HAP-1 (cell line): ENCODE data around the gene OSBPL5.

Experiments used
- DNase-seq, 2 experiments: peaks; one replicate each; pipeline ENCODE4 v3.0.0-alpha.2; 2016 to 2020; ENCODE audit warnings: low spot score in 2 of 2
- H3K27me3 ChIP-seq: fragments of 250-450 bp; sonication (Bioruptor Pico); 2 replicates; pipeline ENCODE4 v1.5.1; 2020; ENCODE audit warnings: low read depth, mild to moderate bottlenecking, moderate library complexity
- H3K36me3 ChIP-seq: fragments of 250-450 bp; sonication (Bioruptor Pico); replicated peaks from 2 replicates; pipeline ENCODE4 v1.5.1; 2020; ENCODE audit warnings: mild to moderate bottlenecking
- H3K4me1 ChIP-seq: fragments of 250-450 bp; sonication (Bioruptor Pico); 2 replicates; pipeline ENCODE4 v1.5.1; 2020; ENCODE audit warnings: mild to moderate bottlenecking
- H3K4me3 ChIP-seq: fragments of 250-450 bp; sonication (Bioruptor Pico); 2 replicates; pipeline ENCODE4 v1.5.1; 2020; ENCODE audit warnings: mild to moderate bottlenecking, moderate library complexity
- H3K9me3 ChIP-seq: fragments of 250-450 bp; sonication (Bioruptor Pico); 2 replicates; pipeline ENCODE4 v1.5.1; 2020; ENCODE audit warnings: mild to moderate bottlenecking, moderate library complexity
- in situ Hi-C: fragments of 300-500 bp; cut with MboI; formaldehyde crosslinking; loops from 3 replicates; pipeline ENCODE4 v1.14.3; 2020; ENCODE audit warnings: low sequenced_read_pairs, inconsistent platforms, mixed read lengths

Gene OSBPL5

DNA sequence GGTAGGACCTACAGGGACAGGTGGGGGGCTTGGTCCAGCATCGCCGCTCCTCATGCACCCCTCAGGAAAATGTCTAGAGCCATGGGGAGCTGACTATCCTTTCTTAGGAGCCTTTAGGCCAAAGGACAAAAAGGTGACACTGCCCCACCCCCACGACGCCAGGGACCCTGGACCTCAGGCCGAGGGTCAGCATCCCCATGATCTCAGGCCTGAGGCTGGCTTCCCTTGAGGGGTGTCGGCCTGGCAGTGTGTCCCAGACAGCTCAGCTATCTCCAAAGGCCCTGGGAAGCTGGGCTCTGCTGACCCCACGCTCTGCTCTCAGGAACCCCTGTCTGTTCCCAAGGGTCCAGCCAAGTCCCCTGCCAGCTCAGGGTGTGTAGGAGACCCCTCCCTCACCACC, 37.2 kb upstream of the OSBPL5 start:
- in situ Hi-C loops: no loop called here
- Histone ChIP-seq H3K4me3 (no peak overlapping the region), H3K4me1 (no peaks in the 10 kb centered on the region), H3K36me3 (no peaks in the 10 kb centered on the region), H3K9me3 (no peaks in the 10 kb centered on the region), H3K27me3 (peaks cover 43% of the 10 kb centered on the region)
- DNase-seq: no peak

DNA sequence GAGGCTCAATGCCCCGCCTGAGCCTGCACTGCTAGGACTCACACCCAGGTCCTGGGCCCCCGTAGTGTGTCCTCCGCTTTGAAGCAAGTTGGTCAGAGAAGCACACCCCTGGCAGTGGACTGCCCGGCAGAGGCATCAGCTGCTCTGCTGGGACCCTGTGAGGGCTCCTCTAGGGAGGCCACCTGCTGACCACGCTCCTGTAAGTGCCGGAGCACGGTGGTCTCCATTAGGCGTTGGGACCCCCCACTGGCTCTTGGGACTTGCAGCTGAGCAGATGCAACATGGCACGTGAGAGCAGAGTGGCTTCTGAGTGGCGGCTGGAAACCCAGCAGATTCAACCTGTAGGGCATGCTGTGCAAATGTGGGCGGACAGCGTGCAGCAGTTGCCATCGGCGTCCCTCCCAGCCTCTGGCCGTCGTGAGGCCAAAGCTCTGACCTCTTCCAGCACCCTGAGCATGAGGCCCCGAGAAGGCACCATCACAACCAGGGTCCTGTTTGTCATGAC, 36.6 kb upstream of the OSBPL5 start:
- peaks cover 43% of the 10 kb centered on the region for H3K27me3 ChIP-seq
- H3K4me1 ChIP-seq: no peaks in the 10 kb centered on the region
- peak in 1 of 2 experiments; percentile 6 for DNase-seq
- in situ Hi-C loops: no loop called here
- no peaks in the 10 kb centered on the region for H3K9me3 ChIP-seq
- H3K4me3 ChIP-seq: no peak overlapping the region
- no peaks in the 10 kb centered on the region for H3K36me3 ChIP-seq

DNA sequence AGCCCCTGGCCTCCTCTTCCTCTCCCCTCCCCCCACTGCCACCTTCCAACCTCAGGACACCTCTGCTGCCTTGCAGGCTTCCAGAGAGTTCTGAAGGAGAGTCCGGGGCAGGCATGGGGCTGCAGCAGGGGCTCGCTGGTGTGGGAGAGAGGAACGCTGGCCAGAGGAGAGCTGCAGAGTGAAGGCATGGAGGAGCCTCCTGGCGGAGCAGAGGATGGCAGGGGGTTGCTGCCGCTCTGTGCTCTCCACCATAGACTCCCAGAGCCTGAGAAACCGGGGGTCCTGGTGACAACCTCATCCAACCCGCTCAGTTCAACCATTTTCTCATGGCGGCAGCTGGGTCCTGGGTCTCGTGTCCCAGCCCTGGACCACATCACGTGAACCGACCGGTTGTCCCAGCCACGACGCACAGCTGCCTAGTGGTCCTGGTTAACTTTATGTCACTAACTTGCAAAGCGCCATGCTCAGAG, 36.0 kb upstream of the OSBPL5 start:
- H3K9me3 ChIP-seq: no peaks in the 10 kb centered on the region
- no peak for DNase-seq
- H3K4me1 ChIP-seq: no peaks in the 10 kb centered on the region
- H3K27me3 ChIP-seq: peaks cover 43% of the 10 kb centered on the region
- in situ Hi-C loops: no loop called here
- no peak overlapping the region for H3K4me3 ChIP-seq
- H3K36me3 ChIP-seq: no peaks in the 10 kb centered on the region

DNA sequence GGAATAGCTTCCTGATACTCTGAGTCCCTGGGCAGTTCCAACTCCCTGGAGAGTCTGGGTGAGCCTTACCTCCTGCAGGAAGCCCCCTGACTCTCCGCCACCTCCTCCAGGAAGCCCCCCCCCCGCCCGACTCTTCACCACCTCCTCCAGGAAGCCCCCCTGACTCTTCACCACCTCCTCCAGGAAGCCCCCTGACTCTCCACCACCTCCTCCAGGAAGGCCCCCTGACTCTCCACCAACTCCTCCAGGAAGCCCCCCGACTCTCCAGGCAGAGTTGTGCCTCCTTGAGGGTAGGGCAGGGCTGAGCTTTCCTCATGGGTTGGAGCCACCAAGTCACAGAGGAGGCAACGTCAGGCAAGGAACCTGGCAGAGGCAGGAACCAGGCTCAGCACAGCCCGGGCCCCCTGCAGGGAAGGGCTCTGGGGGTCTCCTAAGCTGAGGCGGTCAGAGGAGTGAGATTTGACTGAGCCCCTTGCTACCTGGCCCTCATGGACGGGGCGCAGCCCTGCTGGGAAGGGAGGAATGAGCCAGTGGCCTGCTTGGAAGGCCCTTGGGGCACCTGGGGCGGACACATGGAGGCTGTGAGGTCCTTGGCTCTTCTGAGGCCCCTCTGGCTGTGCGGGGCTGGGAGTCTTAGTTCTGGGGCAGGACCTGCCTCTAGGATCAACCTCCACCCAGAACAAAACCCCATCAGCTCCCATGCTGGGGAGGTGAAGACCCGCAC, 35.4 kb upstream of the OSBPL5 start:
- no peak overlapping the region for H3K4me3 ChIP-seq
- peak in 1 of 2 experiments; percentile 5 for DNase-seq
- no peaks in the 10 kb centered on the region for H3K4me1 ChIP-seq
- H3K27me3 ChIP-seq: peaks cover 41% of the 10 kb centered on the region
- H3K9me3 ChIP-seq: no peaks in the 10 kb centered on the region
- no peaks in the 10 kb centered on the region for H3K36me3 ChIP-seq
- in situ Hi-C loops: no loop called here

DNA sequence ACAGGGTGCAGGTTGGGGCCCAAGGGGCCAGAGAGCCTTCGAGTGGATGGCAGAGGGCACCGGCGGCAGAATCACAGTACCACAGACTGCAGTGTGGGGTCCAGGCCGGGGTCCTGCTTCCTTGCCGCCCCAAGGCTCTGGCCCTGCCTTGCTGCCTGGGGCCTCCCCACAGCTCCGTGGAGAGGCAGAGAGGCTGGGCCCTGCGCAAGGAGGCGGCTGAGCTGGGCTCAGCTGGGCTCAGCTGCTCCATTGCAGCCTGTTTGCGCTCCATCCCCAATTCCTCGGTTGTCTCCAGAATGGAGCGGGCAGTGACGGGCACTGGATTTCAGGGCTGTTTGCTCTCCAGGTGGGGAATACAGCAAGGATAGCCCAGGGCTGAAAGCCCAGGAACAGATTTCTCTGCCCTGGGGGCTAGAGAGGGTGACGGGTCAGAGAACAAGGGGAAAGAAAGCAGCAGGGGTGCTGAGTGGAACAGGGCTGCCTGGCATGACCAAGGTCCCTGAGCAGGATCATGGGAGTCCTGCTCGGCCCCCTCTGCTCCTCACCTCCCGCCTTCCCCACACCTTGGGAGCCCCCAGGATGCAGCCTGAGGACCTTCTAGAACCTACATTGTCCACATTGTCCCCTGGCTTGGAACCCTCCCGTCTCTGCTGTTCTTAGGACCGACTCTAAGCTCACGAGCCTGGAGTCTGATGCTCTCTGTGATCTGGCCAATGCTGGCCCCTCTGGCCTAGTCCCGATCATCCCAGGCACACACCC, 34.6 kb upstream of the OSBPL5 start:
- H3K4me1 ChIP-seq: no peaks in the 10 kb centered on the region
- H3K27me3 ChIP-seq: peaks cover 36% of the 10 kb centered on the region
- DNase-seq: no peak
- H3K36me3 ChIP-seq: no peaks in the 10 kb centered on the region
- in situ Hi-C loops: no loop called here
- no peaks in the 10 kb centered on the region for H3K9me3 ChIP-seq
- H3K4me3 ChIP-seq: no peak overlapping the region

DNA sequence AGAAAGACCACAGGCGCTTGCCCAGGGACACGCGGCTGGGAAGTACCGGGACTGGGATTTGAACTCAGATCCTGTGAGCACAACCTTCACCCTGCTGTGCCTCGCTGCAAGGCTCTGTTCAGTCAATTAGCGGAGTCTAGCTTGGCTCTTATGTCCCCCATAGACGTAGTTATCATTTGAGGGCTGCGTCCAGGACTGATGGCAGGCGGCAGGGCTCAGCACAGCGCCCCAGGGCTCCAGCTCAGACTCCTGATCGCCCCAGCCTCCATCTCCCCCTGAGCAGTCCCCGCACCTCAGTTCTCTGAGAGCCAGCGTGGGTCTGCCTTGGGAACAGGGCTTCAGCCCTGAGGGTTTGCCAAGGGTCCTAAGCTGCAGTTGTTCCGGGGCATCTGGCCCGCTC, 33.7 kb upstream of the OSBPL5 start:
- in situ Hi-C loops: no loop called here
- H3K4me3 ChIP-seq: no peak overlapping the region
- no peaks in the 10 kb centered on the region for H3K36me3 ChIP-seq
- H3K27me3 ChIP-seq: peaks cover 30% of the 10 kb centered on the region
- DNase-seq: peak in 1 of 2 experiments; percentile 5
- H3K4me1 ChIP-seq: no peaks in the 10 kb centered on the region
- H3K9me3 ChIP-seq: no peaks in the 10 kb centered on the region

DNA sequence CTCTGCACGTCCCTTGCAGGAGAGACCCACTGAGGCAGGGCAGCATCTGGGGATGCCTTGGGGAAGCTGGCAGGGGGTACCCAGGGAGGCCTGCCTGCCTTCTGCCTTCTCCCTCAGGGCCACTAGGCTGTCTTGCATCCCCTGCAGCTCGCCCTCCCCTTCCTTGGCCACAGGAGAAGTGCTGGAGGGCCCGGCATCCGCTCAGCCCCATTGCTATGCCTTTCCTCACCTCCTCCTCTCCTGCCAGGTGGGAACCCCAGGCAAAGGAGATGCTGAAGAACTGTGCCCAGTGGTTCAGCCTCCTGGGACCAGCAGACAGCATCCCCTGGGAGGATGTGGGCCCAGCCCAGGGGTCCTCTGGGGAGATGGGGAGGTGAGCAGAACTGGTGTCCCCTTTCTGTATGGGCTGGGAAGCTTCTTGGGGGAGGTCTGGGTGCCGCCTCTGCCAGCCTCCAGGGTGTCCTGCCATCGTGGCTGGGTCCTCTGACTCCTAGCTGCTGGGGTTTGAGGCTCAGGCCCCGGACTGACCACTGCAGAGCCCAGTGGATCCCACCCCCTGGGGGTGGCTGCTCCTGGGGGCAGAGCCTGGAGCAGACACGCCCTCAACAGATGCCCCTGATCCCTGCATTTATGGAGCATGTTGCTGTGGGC, 32.9 kb upstream of the OSBPL5 start:
- in situ Hi-C loops: no loop called here
- no peaks in the 10 kb centered on the region for H3K4me1 ChIP-seq
- no peaks in the 10 kb centered on the region for H3K9me3 ChIP-seq
- no peaks in the 10 kb centered on the region for H3K36me3 ChIP-seq
- peaks cover 22% of the 10 kb centered on the region for H3K27me3 ChIP-seq
- no peak overlapping the region for H3K4me3 ChIP-seq
- DNase-seq: peak in 1 of 2 experiments; percentile 6

DNA sequence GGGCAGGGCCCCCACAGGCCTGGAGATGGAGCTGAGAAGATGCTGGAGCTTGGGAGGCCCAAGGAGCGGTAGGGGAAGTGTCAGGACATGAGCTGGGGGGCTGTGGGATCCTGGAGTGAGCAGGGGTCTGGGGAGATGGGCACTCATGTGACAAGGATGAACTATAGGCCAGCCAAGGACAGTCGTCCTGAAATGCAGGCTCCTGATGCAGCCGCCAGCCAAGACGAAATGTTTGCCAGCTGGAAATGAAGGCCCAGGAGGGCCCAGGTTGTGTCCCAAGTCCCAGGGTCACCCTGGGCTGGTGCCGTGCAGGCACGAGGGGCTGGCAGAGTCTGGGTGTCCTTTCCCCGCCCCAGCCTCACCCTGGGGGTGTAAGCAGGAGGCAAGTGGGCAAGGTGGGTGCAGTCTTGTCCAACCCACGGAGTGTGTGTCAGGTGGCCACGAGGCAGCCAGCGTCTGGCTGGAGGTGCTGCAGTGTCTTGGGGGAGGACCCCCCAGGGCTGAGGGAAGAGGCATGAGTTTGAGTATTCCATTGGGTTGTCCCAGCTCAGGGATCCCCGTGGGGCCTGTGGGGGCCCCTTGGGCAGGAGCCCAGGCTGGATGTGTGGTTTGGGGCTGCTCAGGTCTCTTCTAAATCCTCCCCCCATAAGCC, 32.1 kb upstream of the OSBPL5 start:
- Histone ChIP-seq H3K9me3 (no peaks in the 10 kb centered on the region), H3K27me3 (peaks cover 13% of the 10 kb centered on the region), H3K36me3 (no peaks in the 10 kb centered on the region), H3K4me1 (no peaks in the 10 kb centered on the region), H3K4me3 (no peak overlapping the region)
- in situ Hi-C loops: no loop called here
- no peak for DNase-seq

DNA sequence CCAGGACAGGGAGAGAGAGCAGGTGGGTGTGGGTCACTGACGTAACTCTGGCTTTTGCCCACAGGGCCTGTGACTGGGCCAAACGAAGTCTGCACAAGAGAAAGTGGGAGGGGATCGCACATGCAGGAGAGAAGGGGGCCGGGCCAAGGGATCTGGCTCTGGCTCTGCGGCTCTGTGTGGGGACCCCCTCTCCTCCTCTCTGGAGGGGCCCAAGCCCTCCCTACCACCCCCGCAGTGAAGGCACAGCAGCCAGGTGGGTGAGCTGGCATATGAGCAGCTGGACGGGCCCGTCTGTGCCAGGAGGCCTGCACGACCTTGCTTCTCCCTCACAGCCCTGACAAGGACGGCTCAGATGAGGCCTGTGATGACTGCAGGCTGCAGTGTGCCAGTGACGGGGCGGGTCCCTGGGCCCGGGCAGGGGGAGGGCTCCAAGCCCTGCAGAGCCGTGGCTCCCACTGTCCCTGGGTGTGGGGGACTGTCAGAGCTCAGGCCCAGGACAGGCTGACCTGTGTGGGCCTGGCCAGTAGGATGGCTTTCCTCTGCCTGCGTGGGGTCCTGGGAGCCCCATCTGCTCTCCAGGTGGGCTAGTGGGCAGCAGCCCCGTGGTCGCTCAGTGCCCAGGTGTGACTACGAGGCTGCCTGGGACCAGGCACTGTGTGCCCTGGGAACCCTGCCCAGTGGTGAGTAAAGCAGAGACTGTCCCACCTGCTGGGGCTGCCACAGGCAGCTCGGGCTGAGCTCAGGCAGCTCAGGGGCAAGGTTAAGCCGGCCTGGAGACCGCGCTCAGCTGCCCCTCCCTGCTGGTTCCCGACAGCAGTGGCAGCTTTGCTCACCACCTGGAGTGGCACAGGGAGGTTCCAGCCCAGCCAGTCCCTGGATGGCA, 31.3 kb upstream of the OSBPL5 start:
- H3K9me3 ChIP-seq: no peaks in the 10 kb centered on the region
- H3K27me3 ChIP-seq: peaks cover 5% of the 10 kb centered on the region
- no peaks in the 10 kb centered on the region for H3K36me3 ChIP-seq
- in situ Hi-C loops: no loop called here
- peak in 1 of 2 experiments; percentile 6 for DNase-seq
- H3K4me3 ChIP-seq: no peak overlapping the region
- no peaks in the 10 kb centered on the region for H3K4me1 ChIP-seq

DNA sequence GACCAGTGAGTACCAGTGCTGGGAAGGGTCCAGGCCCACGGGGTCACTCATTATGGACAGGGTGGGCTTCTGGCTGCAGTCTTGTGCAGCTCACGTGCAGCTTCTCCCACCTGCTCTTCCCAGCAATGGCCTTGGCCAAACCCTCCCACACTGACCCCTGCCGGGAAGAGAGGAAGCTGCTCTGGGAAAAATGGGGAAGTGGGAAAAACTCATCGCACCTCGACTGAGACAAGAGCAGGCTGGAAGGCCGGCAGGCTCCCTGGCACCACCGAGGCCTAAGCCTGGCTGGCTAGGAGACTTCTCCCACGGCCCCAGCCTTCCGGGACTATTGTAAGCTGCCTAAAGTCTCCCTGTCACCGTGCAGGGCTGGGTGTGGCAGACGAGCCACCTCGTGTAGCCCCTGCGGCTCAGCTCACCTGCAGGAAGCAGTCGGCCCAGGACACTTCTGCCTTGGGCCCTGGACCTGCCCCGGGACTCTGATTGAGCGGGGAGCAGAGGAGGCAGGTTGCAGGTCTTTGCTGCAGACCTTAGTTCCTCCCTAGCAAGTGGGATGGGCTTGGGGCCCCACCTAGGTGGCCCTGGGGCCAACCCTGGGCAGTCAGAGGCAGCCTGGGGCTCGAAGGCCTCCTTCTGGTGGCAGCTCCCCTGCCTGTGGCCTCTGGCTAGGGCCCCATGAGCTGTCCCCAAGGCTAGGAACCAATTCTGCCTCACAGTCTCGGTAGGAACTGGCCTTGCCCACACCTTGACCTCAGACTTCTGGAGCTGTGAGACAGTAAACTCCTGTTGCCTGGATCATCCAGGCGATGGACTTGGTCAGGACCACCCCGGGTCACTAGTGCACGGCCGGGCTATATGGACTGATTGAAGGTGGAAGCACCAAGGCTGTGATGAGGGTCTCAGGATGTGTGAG, 30.4 kb upstream of the OSBPL5 start:
- H3K4me1 ChIP-seq: no peaks in the 10 kb centered on the region
- in situ Hi-C loops: no loop called here
- H3K27me3 ChIP-seq: no peaks in the 10 kb centered on the region; the same call in 1 of the 2 replicates
- H3K36me3 ChIP-seq: no peaks in the 10 kb centered on the region
- peak in 1 of 2 experiments; percentile 69 for DNase-seq
- H3K4me3 ChIP-seq: no peak overlapping the region
- no peaks in the 10 kb centered on the region for H3K9me3 ChIP-seq

DNA sequence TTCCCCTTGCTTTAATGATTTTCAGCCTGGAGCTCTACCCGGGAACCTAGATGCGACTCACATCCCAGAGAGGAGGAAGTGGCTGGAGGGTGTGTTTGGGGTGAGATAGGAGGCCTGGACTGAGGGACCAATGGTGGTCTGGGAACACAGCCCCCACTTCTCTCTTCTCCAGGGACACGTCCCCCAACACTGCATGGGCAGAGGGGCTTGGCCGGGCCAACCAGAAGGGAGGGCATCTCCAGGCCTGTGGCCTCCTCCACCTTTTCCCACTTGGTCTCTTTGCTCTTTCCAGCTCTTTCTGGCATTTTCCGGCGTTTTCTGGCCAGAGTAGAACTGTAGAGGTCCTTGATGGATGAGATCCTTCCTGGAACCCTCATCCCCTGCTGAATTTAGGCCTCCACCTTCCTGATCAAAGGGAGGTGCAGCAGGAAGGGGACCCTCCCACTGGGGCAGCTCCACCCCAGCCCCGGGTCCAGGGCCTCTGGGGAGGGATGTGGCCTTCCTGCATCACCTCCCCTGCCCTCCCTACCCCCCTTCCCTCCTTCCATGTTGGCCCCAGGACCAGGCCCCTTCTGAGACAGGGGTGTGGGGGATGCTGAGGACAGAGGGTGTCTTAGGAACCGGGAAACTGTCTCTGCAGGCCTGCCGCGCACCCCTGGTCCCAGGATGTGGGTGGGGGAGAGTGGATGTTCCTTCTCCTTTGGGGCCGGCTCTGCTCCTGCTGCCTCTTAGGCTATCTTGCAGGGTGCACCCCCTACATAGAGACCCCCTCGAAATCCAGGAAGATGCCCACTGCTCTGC, 29.1 kb upstream of the OSBPL5 start:
- no peak for DNase-seq
- H3K4me3 ChIP-seq: no peak overlapping the region
- no peaks in the 10 kb centered on the region for H3K27me3 ChIP-seq
- no peaks in the 10 kb centered on the region for H3K9me3 ChIP-seq
- in situ Hi-C loops: no loop called here
- H3K36me3 ChIP-seq: no peaks in the 10 kb centered on the region
- H3K4me1 ChIP-seq: peaks cover 3% of the 10 kb centered on the region; the same call in 1 of the 2 replicates
